ENCODE measurements around the gene DDX51.

The DDX51 gene

GRCh38 chr12:132178801-132179401 is 34.8 kb upstream of the DDX51 start:
- no peak for DNase-seq

GRCh38 chr12:132178316-132178715 is 34.2 kb upstream of the DDX51 start:
- peak; percentile 37 for DNase-seq

- DNase-seq: no peak
These were observed 32.9 kb upstream of the DDX51 start for GRCh38 chr12:132176920-132177551.

GRCh38 chr12:132176385-132176919 is 32.3 kb upstream of the DDX51 start:
- DNase-seq: no peak

- DNase-seq: no peak
These were observed 31.6 kb upstream of the DDX51 start for GRCh38 chr12:132175496-132176384.

- no peak for DNase-seq
These were observed 30.8 kb upstream of the DDX51 start for GRCh38 chr12:132174839-132175490.

- no peak for DNase-seq
These were observed 30.1 kb upstream of the DDX51 start for GRCh38 chr12:132174015-132174838.

GRCh38 chr12:132173135-132174014 is 29.3 kb upstream of the DDX51 start:
- DNase-seq: no peak

GRCh38 chr12:132172619-132173018 is 28.5 kb upstream of the DDX51 start:
- no peak for DNase-seq

GRCh38 chr12:132171968-132172521 is 27.9 kb upstream of the DDX51 start:
- DNase-seq: no peak

GRCh38 chr12:132171293-132171967 is 27.3 kb upstream of the DDX51 start:
- no peak for DNase-seq

- no peak for DNase-seq
These were observed 26.6 kb upstream of the DDX51 start for GRCh38 chr12:132170637-132171292.

GRCh38 chr12:132170094-132170636 is 26.0 kb upstream of the DDX51 start:
- no peak for DNase-seq

- no peak for DNase-seq
These were observed 25.3 kb upstream of the DDX51 start for GRCh38 chr12:132169376-132169775.

GRCh38 chr12:132168311-132169031 is 24.4 kb upstream of the DDX51 start:
- no peak for DNase-seq

GRCh38 chr12:132167611-132168310 is 23.6 kb upstream of the DDX51 start:
- DNase-seq: peak; percentile 22

GRCh38 chr12:132166801-132167591 is 22.9 kb upstream of the DDX51 start:
- no peak for DNase-seq
